Endothelial cell of umbilical vein (primary cell): ENCODE measurements around the gene IRF8.

Experiments
- CTCF ChIP-seq, 2 donors: IDR thresholded peaks; 1 replicate in 1 of 2; 2 replicates in 1 of 2; pipeline ENCODE4 v1.5.1; 2011; ENCODE audit warnings: low read length in 2 of 2, mild to moderate bottlenecking in 2 of 2, moderate library complexity in 2 of 2, control low read depth in 1 of 2, inconsistent platforms in 1 of 2, low read depth in 1 of 2; ENCODE audit not compliant: insufficient read depth in 1 of 2; ENCODE audit errors: extremely low read depth in 1 of 2
- MAX ChIP-seq: IDR thresholded peaks from 2 replicates; pipeline ENCODE4 v1.6.1; 2011; ENCODE audit not compliant: insufficient read depth, insufficient read length
- MYC ChIP-seq: IDR thresholded peaks from one replicate; pipeline ENCODE4 v1.6.1; 2011; ENCODE audit warnings: mild to moderate bottlenecking, low read depth, low read length
- POLR2A ChIP-seq: IDR thresholded peaks from 2 replicates; pipeline ENCODE4 v1.6.1; 2012; ENCODE audit warnings: low read depth, mild to moderate bottlenecking, control low read depth, low read length
- POLR2AphosphoS5 ChIP-seq: IDR thresholded peaks from 2 replicates; pipeline ENCODE4 v1.6.1; 2012; ENCODE audit warnings: low read depth, mild to moderate bottlenecking, control low read depth, low read length, moderate library complexity; ENCODE audit not compliant: insufficient read depth

- no peak for TF ChIP-seq CTCF (IDR thresholded peaks at IDR 0.05; ENCODE audit: extremely low read depth in 1 of 2, insufficient read depth in 1 of 2, low read depth in 1 of 2, low read length in 2 of 2)
- TF ChIP-seq POLR2A: no peak
- TF ChIP-seq MAX: no peak
- no peak for TF ChIP-seq POLR2AphosphoS5
- no peak for TF ChIP-seq MYC
These were observed 26.2 kb upstream of the IRF8 start for GRCh38 chr16:85872734-85873133.
